BLaER1 (cell line): ENCODE measurements around the gene SLC23A2.
"Not testable (repeated sequence)": the region's sequence is repeated elsewhere in the genome, so short reads cannot be mapped to it uniquely, and the experiment has no call there.

Experiments
- H3K27ac ChIP-seq: shearing (Covaris generic); formaldehyde crosslinking; 2 replicates; pipeline ENCODE4 v1.8.1; 2022
- H3K27me3 ChIP-seq: shearing (Covaris generic); formaldehyde crosslinking; 2 replicates; pipeline ENCODE4 v1.8.1; 2022
- H3K36me3 ChIP-seq: shearing (Covaris generic); formaldehyde crosslinking; 2 replicates; pipeline ENCODE4 v1.8.1; 2022
- H3K4me1 ChIP-seq: shearing (Covaris generic); formaldehyde crosslinking; 2 replicates; pipeline ENCODE4 v1.8.1; 2022
- H3K4me2 ChIP-seq: shearing (Covaris generic); formaldehyde crosslinking; 2 replicates; pipeline ENCODE4 v1.8.1; 2022
- H3K4me3 ChIP-seq: shearing (Covaris generic); formaldehyde crosslinking; 2 replicates; pipeline ENCODE4 v1.8.1; 2022
- H3K9ac ChIP-seq: shearing (Covaris generic); formaldehyde crosslinking; 2 replicates; pipeline ENCODE4 v1.8.1; 2022
- H3K9me3 ChIP-seq: shearing (Covaris generic); formaldehyde crosslinking; 2 replicates; pipeline ENCODE4 v1.8.1; 2022
- H4K20me1 ChIP-seq: shearing (Covaris generic); formaldehyde crosslinking; 2 replicates; pipeline ENCODE4 v1.8.1; 2022
- Cebpa-rat ChIP-seq: shearing (Covaris generic); IDR thresholded peaks from 2 replicates; pipeline ENCODE4 v1.8.1; 2022

The SLC23A2 gene

DNA sequence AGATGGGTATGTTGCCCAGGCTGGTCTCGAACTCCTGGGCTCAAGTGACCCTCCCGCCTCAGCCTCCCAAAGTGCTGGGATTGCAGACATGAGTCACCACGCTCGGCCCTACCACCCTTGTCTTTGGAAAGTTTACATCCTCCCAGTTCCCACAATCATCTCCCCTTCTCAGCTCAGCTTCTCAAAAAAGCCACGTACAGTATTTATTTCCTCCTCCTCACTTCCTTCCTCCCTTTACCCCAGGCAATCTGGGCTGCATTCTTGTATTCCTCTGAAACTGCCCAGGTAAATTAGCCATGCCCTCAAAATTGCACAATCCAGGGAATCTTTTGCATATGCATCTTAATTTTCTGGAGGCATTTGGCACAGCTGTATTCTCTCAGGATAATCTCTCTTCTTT, 7.4 kb upstream of the SLC23A2 start:
- Histone ChIP-seq H4K20me1 (no peaks in the 10 kb centered on the region), H3K9ac (no peak overlapping the region), H3K36me3 (no peaks in the 10 kb centered on the region), H3K27ac (peak overlapping the region; percentile 27; the same call in 1 of the 2 replicates), H3K27me3 (no peaks in the 10 kb centered on the region), H3K4me3 (no peak overlapping the region), H3K9me3 (no peaks in the 10 kb centered on the region), H3K4me2 (peak overlapping the region; percentile 61), H3K4me1 (peaks cover 21% of the 10 kb centered on the region)
- TF ChIP-seq Cebpa-rat = no peak

GRCh38 chr20:5005326-5005725, 4.0 kb upstream of the SLC23A2 start:
- Histone ChIP-seq H3K4me2 (no peak overlapping the region), H4K20me1 (peaks cover 7% of the 10 kb centered on the region), H3K27me3 (no peaks in the 10 kb centered on the region), H3K36me3 (no peaks in the 10 kb centered on the region), H3K4me3 (no peak overlapping the region), H3K27ac (no peak overlapping the region), H3K9ac (no peak overlapping the region), H3K9me3 (no peaks in the 10 kb centered on the region), H3K4me1 (peaks cover 25% of the 10 kb centered on the region)
- TF ChIP-seq Cebpa-rat = no peak

DNA sequence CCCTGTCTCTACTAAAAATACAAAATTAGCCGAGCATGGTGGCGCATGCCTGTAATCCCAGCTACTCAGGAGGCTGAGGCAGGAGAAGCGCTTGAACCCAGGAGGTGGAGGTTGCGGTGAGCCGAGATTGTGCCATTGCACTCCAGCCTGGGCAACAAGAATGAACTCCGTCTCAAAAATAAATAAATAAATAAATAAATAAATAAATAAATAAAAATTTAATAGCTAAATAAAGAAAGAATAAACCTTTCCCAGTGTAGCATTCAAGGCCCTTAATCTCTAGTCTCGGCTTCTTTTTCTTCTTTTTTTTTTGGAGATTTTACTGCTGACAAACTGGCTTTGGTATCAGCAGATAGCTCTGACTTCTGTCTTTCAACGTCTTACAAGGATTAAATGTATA, 3.5 kb upstream of the SLC23A2 start:
- H3K9me3 ChIP-seq, H3K4me2 ChIP-seq, H3K27me3 ChIP-seq, H3K27ac ChIP-seq, H3K36me3 ChIP-seq, H3K9ac ChIP-seq, H3K4me3 ChIP-seq: not testable (repeated sequence)
- peaks cover 30% of the 10 kb centered on the region for H3K4me1 ChIP-seq
- H4K20me1 ChIP-seq = peaks cover 12% of the 10 kb centered on the region

DNA sequence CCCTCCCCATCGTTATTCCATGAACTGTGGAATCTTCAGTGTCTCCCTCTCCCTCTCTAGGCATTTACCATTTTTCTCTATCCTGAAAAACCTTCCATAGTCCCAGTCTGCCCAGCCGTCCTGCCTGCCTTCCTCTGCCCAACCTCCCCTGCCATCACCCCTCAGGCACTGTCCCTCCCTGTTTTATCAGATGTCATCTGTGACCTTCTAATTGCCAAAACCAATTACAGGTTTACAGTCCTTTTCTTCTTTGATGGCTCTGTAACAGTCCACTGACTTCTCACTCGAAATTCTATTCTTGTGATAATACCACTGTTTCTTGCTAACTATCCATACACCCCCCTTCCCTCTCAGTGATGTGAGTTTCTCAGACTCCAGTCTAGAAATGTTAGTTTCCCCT, 2.3 kb upstream of the SLC23A2 start:
- no peak overlapping the region for H3K27ac ChIP-seq
- H3K36me3 ChIP-seq = no peaks in the 10 kb centered on the region
- peaks cover 35% of the 10 kb centered on the region for H3K4me1 ChIP-seq
- H3K4me2 ChIP-seq = no peak overlapping the region
- peaks cover 24% of the 10 kb centered on the region for H4K20me1 ChIP-seq
- H3K9me3 ChIP-seq = no peaks in the 10 kb centered on the region
- no peak overlapping the region for H3K9ac ChIP-seq
- no peaks in the 10 kb centered on the region for H3K27me3 ChIP-seq
- TF ChIP-seq Cebpa-rat = no peak
- no peak overlapping the region for H3K4me3 ChIP-seq

GRCh38 chr20:5002077-5002413, 735 bp upstream of the SLC23A2 start:
- H3K9ac ChIP-seq = peak overlapping the region; percentile 58; the same call in 1 of the 2 replicates
- H3K4me1 ChIP-seq = peaks cover 39% of the 10 kb centered on the region

GRCh38 chr20:5000263-5001173, 792 bp downstream of the SLC23A2 start:
- peaks cover 6% of the 10 kb centered on the region; the same call in 1 of the 2 replicates for H3K36me3 ChIP-seq
- H3K4me1 ChIP-seq = peaks cover 47% of the 10 kb centered on the region
- H3K27me3 ChIP-seq = no peaks in the 10 kb centered on the region
- H3K9ac ChIP-seq = peak overlapping the region; percentile 92
- TF ChIP-seq Cebpa-rat = no peak
- H3K4me3 ChIP-seq = peak overlapping the region; percentile 96
- H3K9me3 ChIP-seq = no peaks in the 10 kb centered on the region
- peaks cover 54% of the 10 kb centered on the region for H4K20me1 ChIP-seq
- peak overlapping the region; percentile 87 for H3K27ac ChIP-seq
- peak overlapping the region; percentile 100 for H3K4me2 ChIP-seq

More at GRCh38 chr20:5002077-5002413, 735 bp upstream of the SLC23A2 start:
- H3K36me3 ChIP-seq = peaks cover 2% of the 10 kb centered on the region; the same call in 1 of the 2 replicates
- H3K27ac ChIP-seq = no peak overlapping the region
- H3K27me3 ChIP-seq = no peaks in the 10 kb centered on the region
- H3K4me3 ChIP-seq = peak overlapping the region; percentile 96
- H4K20me1 ChIP-seq = peaks cover 39% of the 10 kb centered on the region
- H3K4me2 ChIP-seq = peak overlapping the region; percentile 100
- H3K9me3 ChIP-seq = no peaks in the 10 kb centered on the region
- TF ChIP-seq Cebpa-rat = no peak

DNA sequence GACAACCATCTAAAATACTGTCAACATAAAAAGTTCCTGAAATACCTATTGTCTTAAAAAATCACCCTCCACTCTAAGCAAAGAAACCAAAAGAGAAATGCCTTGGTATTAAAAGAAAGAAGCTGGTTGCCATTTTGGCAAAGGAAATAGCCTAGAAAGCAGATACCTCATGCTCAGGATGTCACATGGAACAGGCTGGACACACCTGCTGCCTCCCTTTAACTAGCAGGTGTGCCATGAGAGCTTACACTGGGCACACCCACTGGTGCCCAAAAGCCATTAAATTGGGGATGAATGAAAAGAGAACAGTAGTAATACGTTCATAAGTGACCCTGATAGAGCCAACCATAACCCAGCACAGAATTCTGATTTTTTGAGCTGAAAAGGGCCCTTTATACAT, 1.5 kb downstream of the SLC23A2 start:
- Histone ChIP-seq H3K4me1 (peaks cover 54% of the 10 kb centered on the region), H3K9me3 (no peaks in the 10 kb centered on the region), H3K4me2 (peak overlapping the region; percentile 100), H3K9ac (peak overlapping the region; percentile 92), H3K4me3 (peak overlapping the region; percentile 96), H4K20me1 (peaks cover 61% of the 10 kb centered on the region), H3K27ac (no peak overlapping the region), H3K27me3 (no peaks in the 10 kb centered on the region), H3K36me3 (peaks cover 6% of the 10 kb centered on the region; the same call in 1 of the 2 replicates)
- TF ChIP-seq Cebpa-rat = no peak

DNA sequence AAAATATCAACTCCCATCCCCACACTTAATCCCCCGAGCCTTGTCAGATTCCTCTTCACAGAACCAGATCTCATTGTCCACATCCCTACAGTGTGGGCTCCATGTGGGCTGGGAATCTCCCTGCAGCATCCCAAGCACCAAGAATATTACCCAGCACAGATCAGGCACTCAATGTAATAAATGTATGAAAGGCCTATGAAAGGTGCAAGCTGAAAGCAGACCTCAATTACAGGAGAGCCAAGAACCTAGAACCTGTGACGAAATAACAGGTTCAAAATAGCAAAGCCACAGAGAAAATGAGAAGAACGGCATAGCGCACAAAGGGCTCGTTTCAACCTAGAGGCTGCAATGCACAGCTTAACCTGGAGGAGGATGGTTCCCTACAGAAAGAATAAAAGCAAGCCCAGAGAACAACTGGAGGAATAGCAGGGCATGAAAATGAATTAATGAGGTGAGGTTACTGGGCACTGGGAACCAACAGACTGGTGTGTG, 3.1 kb downstream of the SLC23A2 start:
- Histone ChIP-seq H3K36me3 (peaks cover 6% of the 10 kb centered on the region; the same call in 1 of the 2 replicates), H3K9me3 (no peaks in the 10 kb centered on the region), H3K4me1 (peaks cover 67% of the 10 kb centered on the region), H3K27me3 (no peaks in the 10 kb centered on the region), H3K4me2 (peak overlapping the region; percentile 100), H3K4me3 (no peak overlapping the region), H3K27ac (no peak overlapping the region), H4K20me1 (peaks cover 77% of the 10 kb centered on the region), H3K9ac (no peak overlapping the region)
- TF ChIP-seq Cebpa-rat = no peak

- H3K27ac ChIP-seq = no peak overlapping the region
- H3K4me3 ChIP-seq = no peak overlapping the region
- no peak overlapping the region for H3K4me2 ChIP-seq
- H3K9me3 ChIP-seq = no peaks in the 10 kb centered on the region
- TF ChIP-seq Cebpa-rat = no peak
- peaks cover 67% of the 10 kb centered on the region for H3K4me1 ChIP-seq
- peaks cover 86% of the 10 kb centered on the region for H4K20me1 ChIP-seq
- no peak overlapping the region for H3K9ac ChIP-seq
- H3K27me3 ChIP-seq = no peaks in the 10 kb centered on the region
- H3K36me3 ChIP-seq = peaks cover 6% of the 10 kb centered on the region; the same call in 1 of the 2 replicates
These were observed 4.1 kb downstream of the SLC23A2 start for GRCh38 chr20:4997222-4997621.

DNA sequence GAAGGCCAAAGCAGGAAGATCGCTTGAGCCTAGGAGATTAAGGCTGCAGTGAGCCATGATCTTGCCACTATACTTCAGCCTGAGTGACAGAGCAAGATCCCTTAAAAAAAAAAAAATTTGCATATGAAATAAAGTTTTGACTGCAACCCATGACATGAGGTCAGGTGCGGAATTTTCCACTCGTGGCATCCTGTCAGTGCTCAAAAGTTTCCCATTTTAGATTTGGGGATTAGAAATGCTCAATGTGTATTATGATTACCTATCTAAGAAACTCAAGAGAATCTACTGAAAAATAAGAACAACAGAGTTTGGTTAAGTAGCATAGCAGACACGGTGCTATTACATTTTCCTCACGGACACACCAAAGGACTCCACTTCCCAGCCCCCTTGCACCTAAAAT, 11.7 kb downstream of the SLC23A2 start:
- no peak overlapping the region for H3K9ac ChIP-seq
- no peaks in the 10 kb centered on the region for H3K27me3 ChIP-seq
- peaks cover 65% of the 10 kb centered on the region for H4K20me1 ChIP-seq
- no peaks in the 10 kb centered on the region for H3K9me3 ChIP-seq
- no peaks in the 10 kb centered on the region for H3K36me3 ChIP-seq
- H3K4me1 ChIP-seq = peaks cover 68% of the 10 kb centered on the region
- peak overlapping the region; percentile 33 for H3K4me2 ChIP-seq
- no peak overlapping the region for H3K4me3 ChIP-seq
- H3K27ac ChIP-seq = no peak overlapping the region
- no peak for TF ChIP-seq Cebpa-rat
